Neuronal stem cell (in vitro differentiated cells): ENCODE results near the gene USP12.

Experiments used
- DNase-seq: peaks from one replicate; pipeline ENCODE4 v3.0.0-alpha.2; 2013; ENCODE audit warnings: low spot score
- H2AFZ ChIP-seq: one replicate; pipeline ENCODE4 v1.6.1; 2013; ENCODE audit warnings: mild to moderate bottlenecking, low read length, inconsistent platforms
- H2AK5ac ChIP-seq: 2 replicates; pipeline ENCODE4 v1.6.1; 2013; ENCODE audit warnings: low read depth, mild to moderate bottlenecking, inconsistent platforms, low read length, moderate library complexity, mixed read lengths
- H2BK120ac ChIP-seq: 2 replicates; pipeline ENCODE4 v1.6.1; 2013; ENCODE audit warnings: low read depth, mild to moderate bottlenecking, inconsistent platforms, low read length, moderate library complexity, mixed read lengths
- H2BK12ac ChIP-seq: one replicate; pipeline ENCODE4 v1.6.1; 2013; ENCODE audit warnings: low read length, inconsistent platforms
- H2BK15ac ChIP-seq: 2 replicates; pipeline ENCODE4 v1.6.1; 2013; ENCODE audit warnings: mild to moderate bottlenecking, low read length, inconsistent platforms, mixed read lengths
- H2BK5ac ChIP-seq: one replicate; pipeline ENCODE4 v1.6.1; 2013; ENCODE audit warnings: inconsistent platforms, mild to moderate bottlenecking, low read length, moderate library complexity
- H3K14ac ChIP-seq: one replicate; pipeline ENCODE4 v1.6.1; 2013; ENCODE audit warnings: low read length, inconsistent platforms
- H3K18ac ChIP-seq: 2 replicates; pipeline ENCODE4 v1.6.1; 2013; ENCODE audit warnings: low read length, inconsistent platforms
- H3K23ac ChIP-seq: 2 replicates; pipeline ENCODE4 v1.6.1; 2013; ENCODE audit warnings: low read depth, mild to moderate bottlenecking, mixed read lengths, low read length, inconsistent platforms; ENCODE audit not compliant: poor library complexity
- H3K27ac ChIP-seq: replicated peaks from 3 replicates; pipeline ENCODE4 v1.5.1; 2013; ENCODE audit warnings: low read length, inconsistent platforms
- H3K27me3 ChIP-seq, 3 experiments: 2 replicates each; pipeline ENCODE4 v1.6.1; 2013; ENCODE audit warnings: low read length in 3 of 3, mild to moderate bottlenecking in 2 of 3, inconsistent platforms in 1 of 3, low read depth in 1 of 3, mixed read lengths in 1 of 3, moderate library complexity in 1 of 3; ENCODE audit not compliant: control insufficient read depth in 3 of 3, insufficient read depth in 3 of 3
- H3K36me3 ChIP-seq, 2 donors: replicated peaks in 1 of 2; 2 replicates each; pipeline ENCODE4 v1.6.1; 2013; ENCODE audit warnings: low read length in 2 of 2; ENCODE audit not compliant: control insufficient read depth in 2 of 2, insufficient read depth in 2 of 2
- H3K4ac ChIP-seq: 2 replicates; pipeline ENCODE4 v1.6.1; 2013; ENCODE audit warnings: inconsistent platforms, mild to moderate bottlenecking, low read length, moderate library complexity
- H3K4me1 ChIP-seq, 2 donors: 1 replicate in 1 of 2; 2 replicates in 1 of 2; pipeline ENCODE4 v1.6.1; 2013; ENCODE audit warnings: low read length in 2 of 2, low read depth in 1 of 2; ENCODE audit not compliant: control insufficient read depth in 2 of 2, insufficient read depth in 1 of 2
- H3K4me2 ChIP-seq: one replicate; pipeline ENCODE4 v1.6.1; 2013; ENCODE audit warnings: mild to moderate bottlenecking, low read length, inconsistent platforms; ENCODE audit not compliant: insufficient read depth, poor library complexity, severe bottlenecking
- H3K4me3 ChIP-seq, 2 donors: 2 replicates each; pipeline ENCODE4 v1.5.1; 2013; ENCODE audit warnings: low read length in 2 of 2, mild to moderate bottlenecking in 2 of 2, inconsistent platforms in 1 of 2, moderate library complexity in 1 of 2
- H3K79me1 ChIP-seq: one replicate; pipeline ENCODE4 v1.6.1; 2013; ENCODE audit warnings: low read depth, mild to moderate bottlenecking, inconsistent platforms, low read length, moderate library complexity
- H3K9ac ChIP-seq: one replicate; pipeline ENCODE4 v1.6.1; 2013; ENCODE audit warnings: mild to moderate bottlenecking, low read depth, low read length, inconsistent platforms; ENCODE audit not compliant: poor library complexity
- H3K9me3 ChIP-seq, 2 donors: replicated peaks in 1 of 2; 2 replicates each; pipeline versions ENCODE3 to v1.6.1; 2013; ENCODE audit warnings: low read length in 2 of 2, mild to moderate bottlenecking in 2 of 2, inconsistent platforms in 1 of 2, low read depth in 1 of 2, mixed read lengths in 1 of 2, moderate library complexity in 1 of 2; ENCODE audit not compliant: control insufficient read depth in 2 of 2, insufficient read depth in 1 of 2
- H4K8ac ChIP-seq: one replicate; pipeline ENCODE4 v1.6.1; 2013; ENCODE audit warnings: low read depth, mild to moderate bottlenecking, inconsistent platforms, low read length, moderate library complexity
- H4K91ac ChIP-seq: one replicate; pipeline ENCODE4 v1.6.1; 2013; ENCODE audit warnings: low read length, low read depth, mild to moderate bottlenecking, inconsistent platforms; ENCODE audit not compliant: poor library complexity
- WGBS, 2 donors: extraction: QIAGEN DNeasy Blood & Tissue Kit; methylation state at CpG; one replicate each; pipeline ENCODE4 v1.1.7; 2013; ENCODE audit warnings: missing lambda C conversion rate in 2 of 2, mixed read lengths in 1 of 2; ENCODE audit not compliant: insufficient read length in 2 of 2, insufficient replicate concordance in 1 of 2; ENCODE audit errors: extremely low coverage in 2 of 2; 5-methylcytosine and 5-hydroxymethylcytosine counted together

USP12 gene

GRCh38 chr13:27188239-27188638 is 16.6 kb upstream of the USP12 start:
- Histone ChIP-seq H2BK15ac (no peak overlapping the region), H3K79me1 (no peaks in the 10 kb centered on the region), H2BK120ac (no peak overlapping the region), H2BK5ac (no peak overlapping the region), H3K9me3 (no peaks in the 10 kb centered on the region), H4K91ac (no peak overlapping the region), H3K18ac (no peak overlapping the region), H3K4me2 (no peak overlapping the region), H3K9ac (no peak overlapping the region), H2BK12ac (no peak overlapping the region), H3K23ac (no peak overlapping the region), H2AK5ac (no peak overlapping the region), H2AFZ (no peak overlapping the region), H3K4me3 (no peak overlapping the region), H3K14ac (no peak overlapping the region), H4K8ac (no peak overlapping the region), H3K27ac (no peak overlapping the region), H3K4me1 (no peaks in the 10 kb centered on the region), H3K4ac (no peak overlapping the region), H3K27me3 (no peaks in the 10 kb centered on the region), H3K36me3 (no peaks in the 10 kb centered on the region)
- no peak for DNase-seq
- WGBS, 2 donors, result no CpG with 5 or more reads among the region's 4 CpGs

GRCh38 chr13:27186295-27186694 is 14.7 kb upstream of the USP12 start:
- H3K9me3 ChIP-seq, result no peaks in the 10 kb centered on the region
- H4K91ac ChIP-seq, result no peak overlapping the region
- no peak overlapping the region for H3K4me3 ChIP-seq
- WGBS, 2 donors, result no CpG with 5 or more reads among the region's 5 CpGs
- DNase-seq, result no peak
- no peak overlapping the region for H2BK5ac ChIP-seq
- H3K4me1 ChIP-seq, result no peaks in the 10 kb centered on the region
- no peaks in the 10 kb centered on the region for H3K27me3 ChIP-seq
- H3K36me3 ChIP-seq, result no peaks in the 10 kb centered on the region
- H3K4ac ChIP-seq, result no peak overlapping the region
- no peak overlapping the region for H3K4me2 ChIP-seq
- no peak overlapping the region for H2BK15ac ChIP-seq
- H2AFZ ChIP-seq, result no peak overlapping the region
- no peak overlapping the region for H2BK120ac ChIP-seq
- no peak overlapping the region for H2BK12ac ChIP-seq
- no peak overlapping the region for H2AK5ac ChIP-seq
- H3K9ac ChIP-seq, result no peak overlapping the region
- H3K79me1 ChIP-seq, result no peaks in the 10 kb centered on the region
- H3K18ac ChIP-seq, result no peak overlapping the region
- no peak overlapping the region for H3K23ac ChIP-seq
- H3K27ac ChIP-seq, result no peak overlapping the region
- H4K8ac ChIP-seq, result no peak overlapping the region
- H3K14ac ChIP-seq, result no peak overlapping the region

GRCh38 chr13:27183561-27184147 is 12.0 kb upstream of the USP12 start:
- WGBS, 2 donors, result no CpG with 5 or more reads among the region's 9 CpGs
- no peak overlapping the region for H3K9ac ChIP-seq
- DNase-seq, result no peak

GRCh38 chr13:27182844-27183497 is 11.4 kb upstream of the USP12 start:
- no CpG with 5 or more reads among the region's 10 CpGs for WGBS, 2 donors

More at GRCh38 chr13:27183561-27184147, 12.0 kb upstream of the USP12 start:
- peak overlapping the region; percentile 21 for H2AK5ac ChIP-seq
- no peak overlapping the region for H2BK120ac ChIP-seq
- H3K9me3 ChIP-seq, result no peaks in the 10 kb centered on the region
- no peak overlapping the region for H3K4me3 ChIP-seq
- no peaks in the 10 kb centered on the region for H3K79me1 ChIP-seq
- peak overlapping the region; percentile 57 for H3K23ac ChIP-seq
- H3K4me2 ChIP-seq, result no peak overlapping the region
- H3K36me3 ChIP-seq, result no peaks in the 10 kb centered on the region
- H2BK12ac ChIP-seq, result peak overlapping the region; percentile 11
- H4K8ac ChIP-seq, result no peak overlapping the region
- H3K27ac ChIP-seq, result no peak overlapping the region
- no peaks in the 10 kb centered on the region for H3K27me3 ChIP-seq
- no peak overlapping the region for H2BK15ac ChIP-seq
- no peak overlapping the region for H2BK5ac ChIP-seq
- no peaks in the 10 kb centered on the region for H3K4me1 ChIP-seq
- no peak overlapping the region for H4K91ac ChIP-seq
- H3K18ac ChIP-seq, result peak overlapping the region; percentile 42
- H3K4ac ChIP-seq, result no peak overlapping the region
- H2AFZ ChIP-seq, result peak overlapping the region; percentile 66
- H3K14ac ChIP-seq, result peak overlapping the region; percentile 64

More at GRCh38 chr13:27182844-27183497, 11.4 kb upstream of the USP12 start:
- H3K36me3 ChIP-seq, result no peaks in the 10 kb centered on the region
- H2AK5ac ChIP-seq, result peak overlapping the region; percentile 21
- no peak overlapping the region for H3K18ac ChIP-seq
- H2BK12ac ChIP-seq, result peak overlapping the region; percentile 11
- no peak overlapping the region for H3K14ac ChIP-seq
- H3K9ac ChIP-seq, result no peak overlapping the region
- no peak overlapping the region for H3K27ac ChIP-seq
- no peaks in the 10 kb centered on the region for H3K27me3 ChIP-seq
- no peak overlapping the region for H3K4me2 ChIP-seq
- H2BK15ac ChIP-seq, result no peak overlapping the region
- no peak overlapping the region for H2BK120ac ChIP-seq
- DNase-seq, result no peak
- no peaks in the 10 kb centered on the region for H3K9me3 ChIP-seq
- H2AFZ ChIP-seq, result peak overlapping the region; percentile 66
- H3K23ac ChIP-seq, result no peak overlapping the region
- H2BK5ac ChIP-seq, result no peak overlapping the region
- H4K91ac ChIP-seq, result no peak overlapping the region
- no peaks in the 10 kb centered on the region for H3K79me1 ChIP-seq
- no peaks in the 10 kb centered on the region for H3K4me1 ChIP-seq
- H4K8ac ChIP-seq, result no peak overlapping the region
- no peak overlapping the region for H3K4ac ChIP-seq
- no peak overlapping the region for H3K4me3 ChIP-seq
